SU-DHL-6 (cell line): ENCODE results near the gene ASTN2.

ENCODE experiments used
- EZH2phosphoT487 ChIP-seq: fragments of 200-600 bp; sonication (generic), shearing (Covaris generic); conservative IDR thresholded peaks from 2 replicates; pipeline ENCODE4 v1.6.1; 2018; ENCODE audit warnings: mild to moderate bottlenecking, antibody characterized with exemption, low read length, moderate library complexity, mixed read lengths
- TF ChIP-seq, protein P1 (sequence below): fragments of 200-600 bp; sonication (generic); IDR thresholded peaks from one replicate; pipeline ENCODE4 v1.5.1; 2017; ENCODE audit warnings: antibody characterized with exemption, mild to moderate bottlenecking, low read length, moderate library complexity; ENCODE audit not compliant: insufficient read depth, poor library complexity, severe bottlenecking

DNA sequence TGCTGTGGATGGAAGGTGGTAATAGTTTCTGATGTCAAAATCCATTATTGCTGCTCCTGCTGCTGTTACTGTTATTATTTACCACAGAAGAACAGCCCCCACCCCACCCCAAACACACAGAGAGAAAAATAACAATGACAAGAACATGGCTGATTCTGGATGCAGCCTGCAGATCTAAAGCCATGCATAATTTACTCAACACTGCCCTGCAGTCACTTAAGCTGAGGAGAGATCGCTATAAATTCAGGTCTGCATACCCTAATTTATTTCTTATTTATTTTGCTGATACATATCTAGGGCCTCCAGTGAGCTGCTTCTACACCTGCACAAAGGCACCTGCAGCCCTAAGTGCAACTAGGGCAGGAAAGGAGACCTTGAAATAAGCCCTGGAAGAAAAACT lies 595.7 kb downstream of the ASTN2 start:
- TF ChIP-seq, protein P1, sequence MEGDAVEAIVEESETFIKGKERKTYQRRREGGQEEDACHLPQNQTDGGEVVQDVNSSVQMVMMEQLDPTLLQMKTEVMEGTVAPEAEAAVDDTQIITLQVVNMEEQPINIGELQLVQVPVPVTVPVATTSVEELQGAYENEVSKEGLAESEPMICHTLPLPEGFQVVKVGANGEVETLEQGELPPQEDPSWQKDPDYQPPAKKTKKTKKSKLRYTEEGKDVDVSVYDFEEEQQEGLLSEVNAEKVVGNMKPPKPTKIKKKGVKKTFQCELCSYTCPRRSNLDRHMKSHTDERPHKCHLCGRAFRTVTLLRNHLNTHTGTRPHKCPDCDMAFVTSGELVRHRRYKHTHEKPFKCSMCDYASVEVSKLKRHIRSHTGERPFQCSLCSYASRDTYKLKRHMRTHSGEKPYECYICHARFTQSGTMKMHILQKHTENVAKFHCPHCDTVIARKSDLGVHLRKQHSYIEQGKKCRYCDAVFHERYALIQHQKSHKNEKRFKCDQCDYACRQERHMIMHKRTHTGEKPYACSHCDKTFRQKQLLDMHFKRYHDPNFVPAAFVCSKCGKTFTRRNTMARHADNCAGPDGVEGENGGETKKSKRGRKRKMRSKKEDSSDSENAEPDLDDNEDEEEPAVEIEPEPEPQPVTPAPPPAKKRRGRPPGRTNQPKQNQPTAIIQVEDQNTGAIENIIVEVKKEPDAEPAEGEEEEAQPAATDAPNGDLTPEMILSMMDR: no peak
- no peak for TF ChIP-seq EZH2phosphoT487
